GM18951 (cell line): ENCODE measurements around the gene HIF3A.
"Not testable (repeated sequence)": the region's sequence is repeated elsewhere in the genome, so short reads cannot be mapped to it uniquely, and the experiment has no call there.

Source experiments
- POLR2A ChIP-seq: IDR thresholded peaks from 4 replicates; pipeline ENCODE4 v1.6.1; 2011; ENCODE audit warnings: mild to moderate bottlenecking; ENCODE audit not compliant: insufficient read length, insufficient read depth; ENCODE audit errors: extremely low read depth
- in situ Hi-C: fragments of 300-500 bp; cut with MboI; formaldehyde crosslinking; loops from one replicate; pipeline ENCODE4 v1.12.0; 2022; ENCODE audit warnings: low sequenced_read_pairs, mixed read lengths, inconsistent platforms; ENCODE audit not compliant: unreplicated experiment

The HIF3A gene

GRCh38 chr19:46299004-46299509, 2.2 kb downstream of the HIF3A start:
- TF ChIP-seq POLR2A: no peak
- in situ Hi-C loops: no loop called here

- TF ChIP-seq POLR2A: no peak
- in situ Hi-C loops: no loop called here
Measured at GRCh38 chr19:46299695-46300094, 2.9 kb downstream of the HIF3A start.

GRCh38 chr19:46303322-46303690, 6.5 kb downstream of the HIF3A start:
- no peak for TF ChIP-seq POLR2A
- in situ Hi-C loops: no loop called here

GRCh38 chr19:46303691-46304397, 7.0 kb downstream of the HIF3A start:
- TF ChIP-seq POLR2A: no peak
- in situ Hi-C loops: no loop called here

GRCh38 chr19:46306501-46306900, 9.7 kb downstream of the HIF3A start:
- in situ Hi-C loops: no loop called here
- TF ChIP-seq POLR2A: no peak

- no peak for TF ChIP-seq POLR2A
- in situ Hi-C loops: no loop called here
Measured at GRCh38 chr19:46308510-46308909, 11.7 kb downstream of the HIF3A start.

- in situ Hi-C loops: no loop called here
- no peak for TF ChIP-seq POLR2A
Measured at GRCh38 chr19:46309056-46309455, 12.2 kb downstream of the HIF3A start.

- TF ChIP-seq POLR2A: no peak
- in situ Hi-C loops: no loop called here
Measured at GRCh38 chr19:46311444-46311843, 14.6 kb downstream of the HIF3A start.

GRCh38 chr19:46313540-46314469, 17.0 kb downstream of the HIF3A start:
- in situ Hi-C loops: not testable (repeated sequence)

GRCh38 chr19:46317339-46317738, 20.5 kb downstream of the HIF3A start:
- TF ChIP-seq POLR2A: no peak
- in situ Hi-C loops: no loop called here

- TF ChIP-seq POLR2A: no peak
- in situ Hi-C loops: no loop called here
Measured at GRCh38 chr19:46319613-46320012, 22.8 kb downstream of the HIF3A start.

- no peak for TF ChIP-seq POLR2A
- in situ Hi-C loops: no loop called here
Measured at GRCh38 chr19:46320559-46320958, 23.7 kb downstream of the HIF3A start.

GRCh38 chr19:46321653-46322052, 24.8 kb downstream of the HIF3A start:
- no peak for TF ChIP-seq POLR2A
- in situ Hi-C loops: no loop called here

- in situ Hi-C loops: not testable (repeated sequence)
Measured at GRCh38 chr19:46323227-46323626, 26.4 kb downstream of the HIF3A start.

- in situ Hi-C loops: no loop called here
- TF ChIP-seq POLR2A: no peak
Measured at GRCh38 chr19:46324277-46324676, 27.4 kb downstream of the HIF3A start.
